ACC112 (cell line): ENCODE results near the gene BSCL2.
A peak's percentile ranks its signal among the peaks of the same experiment; 100 is the strongest.
"Not testable (repeated sequence)": the region's sequence is repeated elsewhere in the genome, so short reads cannot be mapped to it uniquely, and the experiment has no call there.

Experiments
- H2AFZ ChIP-seq: fragments of 200-600 bp; sonication (generic); one replicate; pipeline ENCODE4 v1.6.0; 2017; ENCODE audit warnings: antibody characterized with exemption, low read length; ENCODE audit not compliant: unreplicated experiment
- H3K27ac ChIP-seq: fragments of 200-600 bp; sonication (generic); 2 replicates; pipeline ENCODE4 v1.5.1; 2014; ENCODE audit warnings: low read depth, mild to moderate bottlenecking, antibody characterized with exemption, low read length, moderate library complexity
- H3K27me3 ChIP-seq: fragments of 200-600 bp; sonication (generic); 2 replicates; pipeline ENCODE4 v1.6.1; 2014; ENCODE audit warnings: mild to moderate bottlenecking, antibody characterized with exemption, low read length, moderate library complexity, mixed read lengths; ENCODE audit not compliant: insufficient read depth
- H3K36me3 ChIP-seq: fragments of 200-600 bp; sonication (generic); 2 replicates; pipeline ENCODE4 v1.6.1; 2016; ENCODE audit warnings: mild to moderate bottlenecking, antibody characterized with exemption, low read length, moderate library complexity, mixed read lengths; ENCODE audit not compliant: insufficient read depth
- H3K4me1 ChIP-seq: fragments of 200-600 bp; sonication (generic); one replicate; pipeline ENCODE4 v1.6.1; 2016; ENCODE audit warnings: low read length, mixed read lengths; ENCODE audit not compliant: insufficient read depth, unreplicated experiment, control insufficient read depth
- H3K4me3 ChIP-seq: fragments of 200-600 bp; sonication (generic); 2 replicates; pipeline ENCODE4 v1.5.1; 2014; ENCODE audit warnings: mild to moderate bottlenecking, low read depth, low read length
- H3K79me2 ChIP-seq: fragments of 200-600 bp; sonication (generic); one replicate; pipeline ENCODE4 v1.6.0; 2016; ENCODE audit warnings: low read length; ENCODE audit not compliant: control insufficient read depth, unreplicated experiment, insufficient read depth

BSCL2 gene

DNA sequence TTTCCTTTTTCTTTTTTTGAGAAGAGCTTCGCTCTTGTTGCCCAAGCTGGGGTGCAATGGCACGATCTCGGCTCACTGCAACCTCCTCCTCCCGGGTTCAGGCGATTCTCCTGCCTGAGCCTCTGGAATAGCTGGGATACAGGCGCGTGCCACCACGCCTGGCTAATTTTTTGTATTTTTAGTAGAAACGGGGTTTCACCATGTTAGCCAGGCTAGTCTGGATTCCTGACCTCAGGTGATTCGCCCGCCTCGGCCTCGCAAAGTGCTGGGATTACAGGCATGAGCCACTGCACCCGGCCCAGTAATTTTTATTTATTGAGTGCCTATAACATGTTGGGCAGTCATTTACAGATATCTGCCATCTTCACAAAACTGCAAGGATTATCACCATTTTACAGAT, 22.9 kb upstream of the BSCL2 start:
- not testable (repeated sequence) for H2AFZ ChIP-seq, H3K27me3 ChIP-seq, H3K27ac ChIP-seq, H3K4me1 ChIP-seq
- Histone ChIP-seq H3K4me3 (peak overlapping the region; percentile 99), H3K79me2 (peaks cover 47% of the 10 kb centered on the region), H3K36me3 (peaks cover 15% of the 10 kb centered on the region)

DNA sequence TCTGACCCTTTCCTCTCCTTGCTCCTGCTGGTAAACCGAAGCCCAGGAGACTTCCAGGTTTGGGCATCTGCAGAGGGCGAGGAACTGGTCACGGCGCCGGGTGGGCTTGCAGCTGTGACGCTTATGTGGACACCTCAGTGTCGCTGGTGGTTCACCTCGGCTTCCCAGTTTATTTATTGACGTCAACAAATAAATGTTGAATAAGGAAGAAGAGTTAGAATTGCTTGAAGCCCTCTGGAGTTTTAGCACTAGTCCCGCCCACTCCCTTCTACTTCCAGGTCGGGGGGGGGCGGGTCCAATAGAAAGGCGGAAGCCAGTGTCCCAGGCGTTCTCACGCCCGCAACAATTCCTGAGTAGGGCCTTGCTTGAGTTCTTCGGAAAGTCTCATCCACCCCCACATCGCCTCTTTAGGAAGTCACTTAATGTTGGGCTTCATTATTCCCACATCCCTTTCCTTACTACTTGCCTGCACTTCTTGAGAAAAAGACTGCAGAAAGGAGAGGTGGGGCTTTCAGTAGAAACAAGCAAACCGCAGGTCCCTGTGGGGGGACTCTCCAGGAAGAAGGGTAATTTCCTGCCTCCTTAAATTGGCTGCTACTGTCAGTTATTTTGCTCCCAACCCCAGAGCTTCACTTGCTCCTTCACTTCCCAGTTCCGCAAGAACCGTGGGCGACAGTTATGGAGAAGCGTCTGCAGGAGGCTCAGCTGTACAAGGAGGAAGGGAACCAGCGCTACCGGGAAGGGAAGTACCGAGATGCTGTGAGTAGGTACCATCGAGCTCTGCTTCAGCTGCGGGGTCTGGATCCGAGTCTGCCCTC, 21.2 kb upstream of the BSCL2 start, which contains the start of gene TTC9C:
TTC9C (plus strand) TSS at position 316 of the 818 bp plus-strand sequence; CDS start at position 679, 363 bp downstream.
- H3K27ac ChIP-seq, result peak within 1 kb of the TSS; percentile 90
- H2AFZ ChIP-seq, result peak within 1 kb of the TSS; percentile 98
- H3K36me3 ChIP-seq, result peaks cover 29% of the 10 kb centered on the region
- peaks cover 20% of the 10 kb centered on the region for H3K4me1 ChIP-seq
- peaks cover 64% of the 10 kb centered on the region for H3K79me2 ChIP-seq
- H3K27me3 ChIP-seq, result no peaks in the 10 kb centered on the region
- H3K4me3 ChIP-seq, result peak within 1 kb of the TSS; percentile 99

DNA sequence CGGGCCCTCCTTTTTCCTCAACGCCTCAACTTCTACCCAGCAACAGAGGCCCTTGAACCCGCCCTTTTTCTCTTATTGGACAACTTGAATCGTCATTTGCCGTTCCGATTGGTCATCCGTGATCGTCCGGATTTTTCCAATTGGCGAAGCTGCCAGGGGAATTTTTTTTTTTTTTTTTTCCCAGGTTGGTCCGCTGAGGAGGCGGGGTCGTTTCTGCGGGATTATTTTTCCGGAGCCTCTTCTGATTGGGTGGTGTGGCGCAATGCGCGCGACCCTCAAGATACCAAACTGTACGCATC, 20.6 kb upstream of the BSCL2 start:
- Histone ChIP-seq H3K27ac (peak overlapping the region; percentile 90), H3K36me3 (peaks cover 30% of the 10 kb centered on the region), H3K4me3 (peak overlapping the region; percentile 99), H3K27me3 (no peaks in the 10 kb centered on the region), H3K4me1 (peaks cover 20% of the 10 kb centered on the region), H2AFZ (peak overlapping the region; percentile 98), H3K79me2 (peaks cover 65% of the 10 kb centered on the region)

DNA sequence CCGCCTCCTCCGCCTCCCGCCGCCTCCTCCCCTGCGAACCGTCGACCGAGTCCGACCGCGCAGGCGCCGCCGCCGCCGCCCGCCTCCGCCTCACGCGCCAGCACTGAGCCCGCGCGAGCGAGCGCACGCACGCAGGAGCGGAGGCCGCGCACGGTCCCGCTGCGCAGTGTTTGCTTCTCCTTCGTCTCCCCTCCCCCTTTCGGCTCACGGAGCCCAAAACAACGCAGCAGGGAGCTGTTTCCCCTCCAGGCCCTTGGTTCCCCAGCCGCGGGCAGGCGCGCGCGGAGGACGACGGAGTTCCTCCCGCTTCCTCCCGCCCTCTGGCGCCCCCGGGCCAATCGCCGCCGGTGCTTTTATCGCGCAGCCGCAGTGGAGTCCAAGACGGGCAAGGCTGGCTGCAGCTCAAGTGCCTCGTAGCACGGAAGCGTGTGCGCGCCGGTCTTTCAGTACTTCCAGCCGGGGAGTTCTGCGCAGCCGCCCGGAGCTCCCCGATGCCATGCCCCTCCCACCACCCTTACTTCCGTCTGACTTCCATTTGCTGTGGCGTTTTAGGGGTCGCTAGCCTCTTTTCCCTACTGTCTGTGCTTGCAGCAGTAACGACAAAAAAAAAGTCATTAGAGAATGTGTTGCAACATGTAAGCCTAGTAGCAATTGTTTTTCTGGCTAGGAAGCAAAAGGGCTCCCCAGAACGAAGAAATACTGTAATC, 20.1 kb upstream of the BSCL2 start, which contains the start of gene HNRNPUL2:
HNRNPUL2 (minus strand) TSS at position 293 of the 707 bp plus-strand sequence. CDS start 301 bp downstream, outside the sequence.
- Histone ChIP-seq H2AFZ (peak within 1 kb of the TSS; percentile 98), H3K27me3 (no peaks in the 10 kb centered on the region), H3K4me1 (peaks cover 20% of the 10 kb centered on the region), H3K79me2 (peaks cover 70% of the 10 kb centered on the region), H3K36me3 (peaks cover 35% of the 10 kb centered on the region), H3K27ac (peak within 1 kb of the TSS; percentile 90), H3K4me3 (peak within 1 kb of the TSS; percentile 99)

DNA sequence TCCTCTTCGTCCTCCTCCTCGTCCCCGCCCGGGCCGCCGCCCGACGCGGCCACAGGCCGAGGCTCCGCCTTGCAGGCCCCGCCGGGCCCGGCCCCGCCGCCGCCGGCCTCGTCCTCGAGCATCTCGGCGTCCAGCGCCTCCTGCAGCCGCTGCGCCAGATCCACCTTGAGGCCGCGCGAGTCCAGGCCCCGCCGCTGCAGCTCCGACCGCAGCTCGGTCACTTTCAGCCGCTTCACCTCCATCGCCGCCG, 19.6 kb upstream of the BSCL2 start:
- peak overlapping the region; percentile 90 for H3K27ac ChIP-seq
- peaks cover 40% of the 10 kb centered on the region for H3K36me3 ChIP-seq
- H3K79me2 ChIP-seq, result peaks cover 75% of the 10 kb centered on the region
- peak overlapping the region; percentile 99 for H3K4me3 ChIP-seq
- no peaks in the 10 kb centered on the region for H3K27me3 ChIP-seq
- H2AFZ ChIP-seq, result peak overlapping the region; percentile 19
- peaks cover 20% of the 10 kb centered on the region for H3K4me1 ChIP-seq

DNA sequence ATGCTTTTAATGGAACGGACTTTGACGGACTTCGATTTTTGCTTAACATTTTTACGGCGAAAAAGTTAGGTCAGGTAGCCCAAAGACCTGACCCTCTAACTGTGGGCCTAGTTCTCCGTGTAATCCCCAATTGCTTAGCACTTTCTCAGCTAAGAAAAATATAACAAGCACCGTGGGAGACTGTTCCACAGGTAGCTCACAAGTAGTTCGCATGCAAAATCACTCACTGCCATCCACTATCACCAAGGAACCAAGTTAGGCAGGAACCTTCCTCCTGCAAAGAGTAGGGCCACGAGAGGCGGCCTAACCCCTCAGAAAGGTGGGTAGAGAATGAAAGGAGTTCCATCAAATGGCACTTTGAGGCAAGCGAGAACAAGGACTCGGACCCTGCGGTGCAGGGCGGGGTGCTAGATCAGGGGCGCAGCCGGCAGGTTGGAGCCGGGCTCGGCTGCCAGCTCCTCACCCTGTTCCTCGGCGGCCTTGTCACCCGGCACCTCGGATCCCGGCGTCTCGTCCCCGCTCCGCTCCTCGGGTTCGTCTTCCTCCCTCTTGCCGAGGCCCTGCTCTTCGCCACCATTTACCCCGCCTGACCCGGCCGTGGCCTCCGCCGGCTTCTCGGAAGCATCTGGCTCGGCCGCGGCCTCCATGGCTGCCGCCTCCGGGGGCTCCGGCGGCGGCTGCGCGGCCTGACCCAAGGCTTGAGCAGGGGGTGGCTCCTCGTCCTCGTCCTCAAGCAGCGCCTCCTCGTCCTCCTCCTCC, 19.1 kb upstream of the BSCL2 start:
- Histone ChIP-seq H2AFZ (peak overlapping the region; percentile 19), H3K27me3 (no peaks in the 10 kb centered on the region), H3K79me2 (peaks cover 76% of the 10 kb centered on the region), H3K4me3 (peak overlapping the region; percentile 99), H3K36me3 (peaks cover 45% of the 10 kb centered on the region), H3K27ac (peak overlapping the region; percentile 90), H3K4me1 (peaks cover 20% of the 10 kb centered on the region)

DNA sequence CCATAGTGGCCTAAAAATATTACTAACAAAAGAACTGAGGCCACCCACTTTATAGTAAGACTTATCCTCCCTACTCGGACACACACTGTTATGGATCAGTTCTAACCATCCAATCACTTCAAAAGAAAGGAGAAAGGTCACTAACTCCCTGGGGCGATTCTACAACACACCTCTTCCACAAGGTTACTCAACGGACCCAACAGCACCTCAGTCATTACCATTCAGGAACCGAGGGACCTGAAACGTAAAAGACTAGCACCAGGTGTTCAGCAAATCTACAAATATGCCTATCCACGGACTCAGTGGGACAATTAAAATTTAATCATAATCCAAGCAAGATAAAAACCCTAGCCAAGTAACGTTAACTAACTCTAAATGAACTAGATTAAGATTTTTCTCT, 18.4 kb upstream of the BSCL2 start:
- peaks cover 51% of the 10 kb centered on the region for H3K36me3 ChIP-seq
- no peak overlapping the region for H2AFZ ChIP-seq
- H3K27me3 ChIP-seq, result no peaks in the 10 kb centered on the region
- peak overlapping the region; percentile 99 for H3K4me3 ChIP-seq
- peaks cover 20% of the 10 kb centered on the region for H3K4me1 ChIP-seq
- peak overlapping the region; percentile 90 for H3K27ac ChIP-seq
- peaks cover 78% of the 10 kb centered on the region for H3K79me2 ChIP-seq

DNA sequence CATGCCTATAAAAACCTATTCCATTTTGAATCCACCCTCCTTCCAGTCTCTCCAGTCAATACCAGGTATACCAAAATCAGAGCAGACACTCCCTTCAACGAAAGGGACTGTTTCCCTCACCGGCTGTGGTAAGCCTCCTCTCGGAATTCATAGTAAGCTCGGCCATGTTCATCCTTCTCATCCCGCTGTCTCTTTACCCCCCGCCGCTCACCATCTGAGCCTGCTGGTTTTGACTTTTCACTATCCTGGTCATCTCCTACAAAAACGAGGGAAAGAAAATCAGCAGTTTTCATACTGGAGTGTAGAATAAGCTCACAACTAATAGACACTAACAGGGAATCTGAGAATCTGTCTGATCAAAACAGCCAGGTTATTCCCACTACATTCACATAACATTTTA, 16.9 kb upstream of the BSCL2 start:
- Histone ChIP-seq H2AFZ (no peak overlapping the region), H3K27me3 (no peaks in the 10 kb centered on the region), H3K4me3 (peak overlapping the region; percentile 99), H3K79me2 (peaks cover 78% of the 10 kb centered on the region), H3K36me3 (peaks cover 61% of the 10 kb centered on the region), H3K4me1 (peaks cover 17% of the 10 kb centered on the region), H3K27ac (no peak overlapping the region)

DNA sequence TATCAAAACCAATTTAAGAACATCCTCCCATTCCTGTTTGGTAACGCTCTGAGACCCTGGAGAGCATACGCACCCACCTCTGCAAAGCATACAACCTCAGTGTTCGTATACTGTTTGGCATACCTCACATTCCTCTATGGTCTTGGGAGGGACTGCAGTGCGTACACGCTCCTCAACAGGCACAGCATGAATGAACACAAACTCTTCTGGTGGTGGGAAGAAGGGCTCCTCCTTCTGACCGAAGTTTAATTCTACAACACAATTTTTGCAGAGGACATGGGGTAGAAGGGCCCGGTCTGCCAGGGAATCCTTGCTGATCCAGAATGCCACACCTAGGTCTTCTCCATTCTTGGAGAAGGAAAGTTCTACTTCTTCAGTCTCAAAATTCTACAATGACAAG, 14.8 kb upstream of the BSCL2 start:
- peaks cover 83% of the 10 kb centered on the region for H3K79me2 ChIP-seq
- H3K36me3 ChIP-seq, result peaks cover 72% of the 10 kb centered on the region
- no peaks in the 10 kb centered on the region for H3K27me3 ChIP-seq
- H3K4me3 ChIP-seq, result no peak overlapping the region
- H2AFZ ChIP-seq, result no peak overlapping the region
- no peak overlapping the region for H3K27ac ChIP-seq
- peaks cover 17% of the 10 kb centered on the region for H3K4me1 ChIP-seq

DNA sequence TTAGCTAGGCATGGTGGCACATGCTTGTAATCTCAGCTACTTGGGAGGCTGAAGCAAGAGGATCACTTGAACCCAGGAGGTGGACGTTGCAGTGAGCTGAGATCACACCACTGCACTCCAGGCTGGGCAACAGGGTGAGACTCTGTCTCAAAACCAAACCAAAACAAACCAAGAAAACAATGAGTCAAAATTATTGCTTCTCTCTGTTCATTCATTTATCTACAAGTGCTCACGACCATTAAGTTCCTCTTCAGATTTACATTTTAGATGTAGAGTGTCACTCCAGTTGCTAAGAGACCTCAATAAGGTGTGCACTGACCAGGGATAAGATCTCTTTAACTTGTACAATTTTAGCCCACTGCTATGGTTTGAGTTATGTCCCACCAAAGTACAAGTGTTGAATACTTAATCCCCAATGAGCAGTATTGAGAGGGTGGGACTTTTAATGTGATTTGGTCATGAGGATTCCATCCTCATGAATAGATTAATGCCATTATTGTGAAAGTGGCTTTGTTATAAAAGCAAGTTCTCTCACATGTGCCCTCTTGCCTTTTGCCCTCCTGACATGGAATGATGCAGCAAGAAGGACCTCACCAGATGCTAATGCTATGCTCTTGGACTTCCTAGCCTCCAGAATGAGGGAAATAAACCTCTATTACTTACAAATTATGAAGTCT, 12.2 kb upstream of the BSCL2 start:
- Histone ChIP-seq H3K4me3 (no peak overlapping the region), H3K4me1 (peaks cover 13% of the 10 kb centered on the region), H2AFZ (no peak overlapping the region), H3K79me2 (peaks cover 77% of the 10 kb centered on the region), H3K27ac (peak overlapping the region; percentile 44), H3K27me3 (no peaks in the 10 kb centered on the region), H3K36me3 (peaks cover 79% of the 10 kb centered on the region)
